HPDE6-E6E7 (cell line): ENCODE data around the gene RARS2.
"Not testable (repeated sequence)": the region's sequence is repeated elsewhere in the genome, so short reads cannot be mapped to it uniquely, and the experiment has no call there.

ENCODE experiments used
- DNase-seq: peaks from one replicate; pipeline ENCODE4 v3.0.0; 2011; ENCODE audit warnings: missing footprints; ENCODE audit errors: extremely low spot score

The RARS2 gene, protein sequence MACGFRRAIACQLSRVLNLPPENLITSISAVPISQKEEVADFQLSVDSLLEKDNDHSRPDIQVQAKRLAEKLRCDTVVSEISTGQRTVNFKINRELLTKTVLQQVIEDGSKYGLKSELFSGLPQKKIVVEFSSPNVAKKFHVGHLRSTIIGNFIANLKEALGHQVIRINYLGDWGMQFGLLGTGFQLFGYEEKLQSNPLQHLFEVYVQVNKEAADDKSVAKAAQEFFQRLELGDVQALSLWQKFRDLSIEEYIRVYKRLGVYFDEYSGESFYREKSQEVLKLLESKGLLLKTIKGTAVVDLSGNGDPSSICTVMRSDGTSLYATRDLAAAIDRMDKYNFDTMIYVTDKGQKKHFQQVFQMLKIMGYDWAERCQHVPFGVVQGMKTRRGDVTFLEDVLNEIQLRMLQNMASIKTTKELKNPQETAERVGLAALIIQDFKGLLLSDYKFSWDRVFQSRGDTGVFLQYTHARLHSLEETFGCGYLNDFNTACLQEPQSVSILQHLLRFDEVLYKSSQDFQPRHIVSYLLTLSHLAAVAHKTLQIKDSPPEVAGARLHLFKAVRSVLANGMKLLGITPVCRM

DNA sequence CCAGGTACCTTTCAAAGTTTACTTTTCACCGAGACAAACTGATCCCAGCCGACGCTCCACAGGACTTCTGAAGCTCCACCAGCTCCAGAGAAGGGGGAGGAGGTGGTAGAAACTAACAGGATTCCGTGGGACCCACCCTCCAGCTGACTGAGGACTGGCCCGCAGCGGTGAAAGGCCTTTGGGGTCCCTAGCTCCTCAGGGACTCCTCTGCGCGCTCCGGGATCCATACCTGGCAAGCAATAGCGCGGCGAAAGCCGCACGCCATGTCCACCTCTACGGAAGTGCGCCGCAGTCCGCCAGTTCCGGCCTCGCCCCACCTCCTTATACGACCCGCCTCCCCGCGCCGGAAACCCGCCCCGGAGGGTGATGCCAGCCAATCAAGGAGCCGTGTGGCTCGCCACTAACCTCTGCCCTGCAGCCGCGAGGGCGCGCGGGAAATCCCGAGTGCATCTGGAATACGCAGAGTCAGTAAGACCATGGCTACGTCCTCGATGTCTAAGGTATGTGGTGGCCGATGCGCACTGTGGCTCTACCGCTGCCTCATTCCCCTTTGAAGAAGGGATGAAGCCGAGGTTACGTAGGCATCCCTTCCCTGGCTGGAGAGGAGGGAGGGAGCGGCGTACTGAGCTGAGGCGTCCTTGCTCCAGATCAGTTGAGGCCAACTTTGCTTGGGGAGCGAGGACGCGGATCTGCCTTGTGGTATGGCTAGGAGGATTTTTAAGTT, at the start of gene RARS2, which contains the start of gene ORC3:
Gene RARS2 (minus strand): TSS at position 295 of the 724 bp plus-strand sequence. CDS start 30 bp downstream, at position 265.
Gene ORC3 (plus strand): TSS at position 443 of the 724 bp plus-strand sequence. CDS start 34 bp downstream, at position 477.
- DNase-seq: peak; percentile 98

DNA sequence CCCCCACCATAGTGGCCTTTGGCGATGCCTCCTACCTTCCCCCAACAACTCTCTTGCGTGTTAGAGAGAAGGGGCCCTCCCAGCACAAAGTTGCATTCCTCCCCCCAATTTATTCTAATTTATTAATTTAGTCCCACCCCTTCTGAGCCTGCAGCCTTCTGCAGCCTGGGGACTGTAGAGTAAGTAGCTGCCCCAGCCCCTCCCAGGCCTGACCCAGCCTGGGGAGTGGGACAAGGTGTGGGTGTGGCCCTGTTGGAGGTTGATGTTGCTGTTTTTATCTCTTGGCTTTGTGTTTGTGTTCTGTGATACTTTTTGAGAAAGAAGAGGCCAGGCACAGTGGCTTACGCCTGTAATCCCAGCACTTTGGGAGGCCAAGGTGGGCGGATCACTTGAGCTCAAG, 49.6 kb upstream of the RARS2 start:
- DNase-seq: no peak

DNA sequence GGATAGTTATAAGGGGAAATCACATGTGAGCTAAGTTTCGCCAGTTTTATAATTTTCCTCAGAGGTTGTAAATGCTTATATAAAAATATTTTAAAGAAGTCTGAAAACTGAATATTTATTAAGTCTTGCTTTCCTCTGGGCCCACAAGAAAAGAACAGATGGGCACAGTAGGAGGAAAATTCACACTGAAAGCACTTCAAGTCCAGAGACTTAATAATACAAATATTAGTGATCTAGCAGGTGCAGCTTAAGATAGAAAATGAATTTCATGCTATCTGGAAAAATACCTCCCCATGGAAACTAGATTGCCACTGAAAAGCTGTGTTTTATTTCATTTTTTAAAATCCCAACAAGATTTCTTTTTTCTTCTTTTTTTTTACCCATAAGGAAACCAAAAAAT, 47.3 kb upstream of the RARS2 start:
- no peak for DNase-seq

DNA sequence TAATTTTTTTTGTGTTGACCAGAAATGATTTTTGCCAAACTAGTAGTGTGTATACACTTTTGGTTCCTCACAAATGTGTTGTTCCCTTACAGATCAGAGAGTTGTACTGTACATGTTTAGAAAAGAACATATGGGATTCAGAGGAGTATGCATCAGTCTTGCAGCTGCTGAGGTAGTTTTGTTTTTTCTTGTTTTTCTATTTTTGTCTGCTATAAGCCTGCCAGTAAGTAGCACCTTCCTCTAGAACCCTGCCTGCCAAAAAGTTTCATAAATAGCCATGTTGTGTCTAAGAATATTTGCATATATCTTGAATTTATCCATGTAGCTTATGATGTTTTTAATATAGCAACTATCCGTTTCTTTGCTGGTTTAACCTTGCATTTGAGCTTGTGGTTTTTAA, 46.5 kb upstream of the RARS2 start:
- DNase-seq: no peak

DNA sequence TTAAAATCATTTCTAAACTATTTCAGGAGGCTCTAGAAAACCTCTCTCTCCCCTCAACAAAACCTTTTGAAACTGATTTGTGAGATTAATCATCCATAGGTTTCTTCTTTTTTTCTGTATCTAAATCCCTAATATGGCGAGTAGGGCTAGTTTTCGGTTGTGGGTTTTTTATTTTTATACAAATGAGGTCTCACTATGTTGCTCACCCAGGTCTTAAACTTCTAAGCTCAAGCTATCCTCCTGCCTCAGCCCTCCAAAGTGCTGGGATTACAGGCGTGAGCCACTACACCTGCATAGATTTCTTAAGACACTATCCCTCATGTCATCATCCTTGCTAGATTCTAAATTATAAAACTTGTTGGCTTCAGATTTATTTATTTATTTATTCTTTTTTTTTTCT, 44.1 kb upstream of the RARS2 start:
- no peak for DNase-seq

DNA sequence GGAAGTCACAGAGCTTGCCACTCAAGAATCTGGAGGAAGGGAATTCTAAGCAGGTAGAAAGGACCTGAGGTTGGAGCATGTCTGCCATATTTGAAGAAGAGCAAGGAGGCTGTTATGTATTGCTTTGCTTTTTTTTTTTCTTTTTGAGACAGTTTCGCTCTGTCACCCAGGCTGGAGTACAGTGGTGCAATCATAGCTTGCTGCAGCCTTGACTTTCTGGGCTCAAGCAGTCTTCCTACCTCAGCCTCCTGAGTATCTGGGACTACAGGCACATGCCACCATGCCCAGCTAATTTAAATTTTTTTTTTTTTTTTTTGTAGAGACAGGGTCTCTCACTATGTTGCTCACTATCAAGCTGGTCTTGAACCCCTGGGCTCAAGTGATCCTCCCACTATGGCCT, 41.0 kb upstream of the RARS2 start:
- no peak for DNase-seq

DNA sequence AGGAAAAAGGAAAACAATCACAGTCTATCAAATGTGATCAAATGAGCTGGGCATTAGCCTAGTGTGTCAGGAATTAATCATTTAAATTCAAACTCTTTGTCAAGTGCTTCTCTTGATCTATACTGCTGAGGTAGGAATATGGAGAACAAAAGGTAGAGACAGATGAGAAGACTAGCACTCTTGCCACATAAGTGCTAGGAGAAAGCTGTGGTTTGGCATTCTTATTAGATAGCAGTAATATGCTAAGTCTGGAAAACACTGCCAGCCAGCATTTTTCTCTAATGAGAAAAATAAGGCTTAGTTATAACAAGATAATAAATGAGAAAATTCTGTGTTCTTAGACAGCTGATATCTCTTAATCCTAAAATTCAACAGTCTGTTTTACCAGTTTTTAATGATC, 39.1 kb upstream of the RARS2 start:
- no peak for DNase-seq

DNA sequence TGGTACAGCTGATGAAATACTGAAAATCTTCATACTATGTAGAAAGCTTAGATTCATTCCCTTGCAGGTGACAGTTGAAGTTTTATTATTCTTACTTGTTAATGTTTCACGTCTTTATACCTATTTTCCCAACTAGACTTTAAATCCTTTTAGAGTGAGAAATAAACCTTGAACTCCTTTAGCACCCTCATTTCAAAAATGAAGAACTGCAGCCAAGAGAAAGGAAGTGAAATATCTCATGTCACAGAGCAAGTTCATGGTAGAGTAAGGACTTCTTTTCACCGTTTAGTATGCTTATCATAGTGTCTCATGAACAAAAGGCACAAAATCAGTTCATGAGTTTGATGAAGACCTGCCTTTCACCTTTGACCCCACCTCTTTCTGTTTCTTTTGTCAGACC, 38.6 kb upstream of the RARS2 start:
- DNase-seq: no peak

DNA sequence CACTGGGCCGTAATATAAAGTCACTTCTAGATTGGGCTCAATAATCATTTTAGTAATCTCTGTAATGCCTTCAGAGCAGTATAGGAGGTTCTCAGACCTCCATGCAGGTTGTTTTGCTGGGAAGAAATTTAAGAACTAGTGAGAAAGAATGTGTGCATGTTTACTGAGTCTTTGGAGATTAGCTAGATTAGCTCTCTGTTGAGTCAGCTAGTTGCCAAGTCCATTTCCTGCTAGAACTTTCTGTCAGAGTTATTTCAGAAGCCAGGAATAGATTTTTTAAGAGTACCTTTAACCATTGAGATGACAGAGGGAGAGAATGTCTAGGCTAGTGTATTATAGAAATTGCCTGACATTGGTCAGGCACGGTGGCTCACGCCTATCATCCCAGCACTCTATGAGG, 33.5 kb upstream of the RARS2 start:
- no peak for DNase-seq

DNA sequence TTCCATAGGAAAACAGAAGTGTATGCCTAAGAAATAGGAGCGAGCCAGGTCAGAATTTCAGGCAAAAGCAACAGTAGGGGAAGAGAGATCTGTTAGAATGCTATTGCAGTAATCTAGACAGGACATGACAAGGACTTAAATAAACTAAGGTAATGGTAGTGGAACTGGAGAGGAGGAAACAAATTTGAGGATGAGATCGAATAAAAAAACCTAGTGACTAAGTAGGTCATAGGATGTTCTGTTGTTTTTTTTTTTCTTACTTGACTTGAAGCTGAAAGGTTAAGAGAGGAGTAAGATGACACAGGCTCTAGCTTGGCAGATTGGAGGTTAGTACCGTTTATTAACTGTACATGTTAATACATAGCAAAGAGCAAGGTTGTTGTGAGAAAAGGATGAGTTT, 28.7 kb upstream of the RARS2 start:
- no peak for DNase-seq

DNA sequence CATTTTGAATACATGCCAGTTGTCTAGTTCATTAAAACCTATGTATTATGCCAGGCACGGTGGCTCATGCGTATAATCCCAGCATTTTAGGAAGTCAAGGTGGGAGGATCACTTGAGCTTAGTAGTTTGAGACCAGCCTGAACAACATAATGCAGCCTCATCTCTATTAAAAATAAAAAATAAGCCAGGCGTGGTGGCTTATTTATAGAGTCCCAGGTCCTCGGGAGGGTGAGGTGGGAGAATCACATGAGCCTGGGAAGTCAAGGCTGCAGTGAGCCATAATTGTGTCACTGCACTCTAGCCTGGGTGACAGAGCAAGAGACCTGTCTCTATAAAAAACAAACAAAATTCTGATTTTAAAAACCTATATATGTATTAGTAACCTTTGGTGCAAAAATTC, 27.6 kb upstream of the RARS2 start:
- no peak for DNase-seq

DNA sequence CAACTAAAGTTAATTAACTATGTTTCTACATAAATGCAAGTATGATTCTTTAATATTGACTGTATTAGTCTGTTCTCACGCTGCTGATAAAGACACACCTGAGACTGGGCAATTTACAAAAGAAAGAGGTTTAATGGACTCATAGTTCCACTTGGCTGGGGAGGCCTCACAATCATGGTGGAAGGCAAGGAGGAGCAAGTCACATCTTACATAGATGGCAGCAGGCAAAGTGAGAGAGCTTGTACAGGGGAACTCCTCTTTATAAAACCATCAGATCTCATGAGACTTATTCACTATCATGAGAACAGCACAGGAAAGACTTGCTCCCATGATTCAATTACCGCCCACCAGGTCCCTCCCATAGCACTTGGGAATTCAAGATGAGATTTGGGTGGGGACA, 23.2 kb upstream of the RARS2 start:
- DNase-seq: not testable (repeated sequence)

DNA sequence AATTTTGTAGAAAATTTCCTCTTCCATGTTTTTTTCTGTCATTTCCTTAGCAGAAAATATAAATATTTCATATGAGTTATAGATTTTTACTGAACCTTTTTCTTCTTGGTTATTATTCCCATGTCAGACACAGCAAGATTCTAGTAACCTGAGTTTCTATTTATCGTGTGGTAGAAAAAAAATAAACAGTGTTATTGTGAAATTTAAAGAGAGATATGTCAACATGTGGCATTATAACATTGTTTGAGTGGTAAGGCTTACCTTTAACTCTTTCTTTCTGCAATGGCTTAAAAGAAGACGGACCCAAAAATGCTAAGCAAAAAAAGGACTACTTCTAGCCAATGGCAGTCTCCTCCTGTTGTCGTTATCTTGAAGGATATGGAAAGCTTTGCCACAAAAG, 19.0 kb upstream of the RARS2 start:
- DNase-seq: no peak

DNA sequence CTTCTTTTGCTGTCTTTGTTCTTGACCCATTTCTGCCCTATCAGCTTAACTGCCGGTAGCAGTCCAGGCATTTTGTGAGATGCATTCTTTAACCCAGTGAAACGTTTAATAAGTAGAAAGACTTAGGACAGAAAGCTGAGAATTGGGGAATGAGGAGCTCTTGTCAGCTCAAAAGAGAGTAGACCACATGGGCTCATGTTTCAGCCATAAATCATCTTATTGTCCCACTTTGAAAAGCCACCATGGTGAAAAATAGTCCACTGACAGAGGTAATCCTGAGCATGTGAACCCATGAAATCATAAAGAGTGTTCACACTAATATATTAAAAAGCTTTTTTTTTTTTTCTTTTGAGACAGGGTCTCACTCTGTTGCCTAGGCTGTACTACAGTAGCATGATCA, 16.4 kb upstream of the RARS2 start:
- no peak for DNase-seq

DNA sequence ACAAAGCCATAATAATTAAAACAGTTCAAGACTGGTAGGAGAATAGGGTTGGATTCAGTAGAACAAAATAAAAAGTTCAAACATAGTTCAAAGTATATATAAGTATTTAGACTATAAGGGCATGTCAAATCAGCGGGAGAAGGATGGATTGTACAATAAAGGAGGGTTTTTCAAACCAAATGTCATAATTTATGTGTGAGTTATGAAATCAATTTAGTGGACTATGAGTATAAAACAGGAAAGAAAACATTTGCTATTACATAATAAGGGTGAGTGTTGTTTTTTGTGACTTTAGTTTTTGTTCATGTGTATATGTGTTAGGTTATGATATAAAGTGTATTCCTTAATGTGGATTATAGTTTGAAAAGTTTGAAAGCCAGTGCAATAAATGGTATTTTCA, 10.8 kb upstream of the RARS2 start:
- DNase-seq: no peak

DNA sequence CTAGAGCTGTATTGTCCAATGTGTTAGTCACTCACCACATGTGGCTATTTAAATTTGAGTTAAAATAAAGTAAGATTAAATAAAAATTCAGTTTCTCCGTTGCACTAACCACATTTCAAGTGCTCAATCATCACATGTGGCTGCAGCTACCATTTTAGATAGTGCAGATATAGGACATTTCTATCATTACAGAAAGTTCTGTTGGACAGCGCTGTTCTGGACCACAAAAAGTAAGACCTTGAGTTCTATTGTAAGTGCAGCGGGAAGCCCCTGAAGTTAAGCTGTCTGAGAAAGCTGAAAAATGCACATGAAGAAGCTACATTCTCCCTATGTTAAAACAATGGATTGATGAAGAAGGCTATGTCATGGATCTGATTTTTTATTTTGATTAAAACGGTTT, 1.2 kb upstream of the RARS2 start:
- no peak for DNase-seq

DNA sequence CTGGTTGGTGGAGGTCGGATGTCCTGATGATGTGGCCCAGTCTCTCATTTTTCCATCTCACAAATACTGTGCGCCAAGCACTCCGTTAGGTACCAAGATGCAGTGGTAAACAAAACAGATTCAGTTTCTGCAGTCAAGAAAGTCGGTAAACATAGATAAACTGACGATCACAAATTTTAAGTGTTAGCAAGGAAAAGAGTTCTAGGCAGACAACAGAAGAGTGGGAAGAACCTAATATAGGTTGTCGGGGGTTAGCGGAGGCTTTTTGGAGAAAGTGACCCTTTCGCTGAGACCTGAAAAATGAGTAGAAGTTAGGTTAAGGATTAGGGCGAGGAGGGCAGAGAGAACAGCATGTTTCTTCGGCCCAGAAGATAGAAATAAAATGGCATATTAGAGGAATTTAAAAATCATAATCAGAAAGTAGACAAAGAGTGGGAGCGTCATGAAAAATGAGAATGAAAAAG, 662 bp upstream of the RARS2 start:
- no peak for DNase-seq

DNA sequence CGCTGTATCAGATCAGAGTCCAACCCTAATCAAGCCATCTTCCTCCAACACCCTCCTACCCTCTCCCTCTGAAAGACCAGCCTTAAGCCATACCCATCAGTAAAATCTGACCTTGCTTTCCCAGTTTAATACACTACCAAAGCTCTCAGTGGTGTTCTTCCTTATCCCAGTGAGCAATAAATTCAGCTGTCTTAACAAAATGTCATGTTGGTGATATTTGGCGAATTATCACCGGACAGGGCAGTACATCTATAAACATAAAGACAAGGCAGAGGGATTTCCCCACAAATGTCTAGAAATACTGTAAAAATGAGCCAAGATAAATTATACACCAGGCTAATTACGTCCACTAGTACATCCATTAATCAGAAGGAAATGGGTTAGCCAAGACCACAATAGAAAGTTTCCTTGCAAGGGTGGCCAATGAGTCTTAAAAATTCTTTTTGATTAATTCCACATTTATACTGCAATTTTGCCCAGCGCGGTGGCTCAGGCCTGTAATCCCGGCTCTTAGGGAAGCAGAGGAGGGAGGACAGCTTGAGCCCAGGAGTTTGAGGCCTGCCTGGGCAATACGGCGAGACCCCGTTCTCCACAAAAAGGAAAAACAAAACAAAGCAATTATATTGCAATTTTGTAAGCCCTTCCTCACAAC, 905 bp downstream of the RARS2 start:
- no peak for DNase-seq

DNA sequence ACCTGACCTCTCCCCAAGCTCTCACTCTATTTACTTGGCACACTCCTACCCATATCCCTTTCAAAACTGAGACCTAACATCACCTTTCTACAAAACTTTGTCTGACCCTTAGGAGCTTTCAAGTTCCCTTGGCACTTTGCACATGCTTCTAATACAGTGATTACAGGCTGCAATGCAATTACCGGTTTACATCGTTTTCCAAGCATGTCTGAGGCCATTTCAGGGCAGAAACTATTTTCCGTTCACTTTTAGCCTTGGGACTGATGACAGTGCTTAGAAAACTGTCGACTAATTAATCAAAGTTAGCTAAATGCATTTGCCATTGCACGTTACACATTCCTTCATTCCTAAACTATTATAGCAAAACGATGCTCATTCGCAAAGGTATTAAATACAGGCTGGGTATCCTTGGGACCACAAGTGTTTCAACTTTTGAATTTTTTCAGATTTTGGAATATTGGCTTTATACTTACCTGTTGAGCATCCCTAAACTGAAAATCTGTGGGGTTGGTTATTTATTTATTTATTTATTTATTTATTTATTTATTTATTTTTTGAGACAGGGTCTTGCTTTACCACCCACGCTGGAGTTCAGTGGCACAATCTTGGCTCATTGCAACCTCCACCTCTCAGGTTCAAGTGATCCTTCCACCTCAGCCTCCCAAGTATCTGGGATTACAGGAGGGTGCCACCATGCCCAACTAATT, 3.3 kb downstream of the RARS2 start:
- DNase-seq: no peak

DNA sequence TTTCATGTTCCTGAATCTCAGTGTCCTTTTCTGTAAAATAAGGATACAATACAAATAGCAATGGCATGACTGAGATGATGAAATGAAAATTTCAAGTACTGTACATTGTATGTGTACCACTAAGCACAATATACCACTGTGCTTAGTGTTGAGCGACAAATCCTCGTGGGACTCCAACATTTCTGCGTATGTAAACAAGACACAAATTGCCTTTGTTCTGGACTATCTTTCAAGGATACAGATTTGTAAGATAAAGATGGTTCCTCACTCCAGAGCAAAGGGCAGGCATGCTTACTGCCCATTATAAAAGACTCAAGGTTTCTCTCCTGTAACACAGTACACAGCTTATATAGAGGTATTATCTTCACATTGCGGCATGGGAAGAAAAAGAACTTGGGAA, 6.0 kb downstream of the RARS2 start:
- no peak for DNase-seq

DNA sequence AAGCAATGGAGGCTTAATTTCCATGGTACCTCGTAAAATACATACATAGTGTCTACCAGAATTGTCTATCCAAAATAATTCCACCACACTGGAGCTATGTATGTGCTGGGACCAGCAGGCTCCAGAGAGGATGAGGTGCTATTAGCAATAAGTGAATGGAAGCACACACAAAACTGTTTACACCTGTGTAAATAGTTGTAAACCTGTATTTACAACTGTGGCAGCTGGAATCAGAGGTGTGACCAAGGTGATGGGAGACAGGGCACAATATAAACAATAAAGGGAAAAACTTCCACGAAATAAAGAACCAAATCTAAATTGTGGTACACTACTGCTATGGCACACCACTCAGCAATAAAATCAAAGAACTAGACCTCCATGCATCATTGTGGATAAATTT, 14.4 kb downstream of the RARS2 start:
- DNase-seq: no peak
